NCI-H2029 (cell line): ENCODE data around the gene PHLDA2.
"Not testable (repeated sequence)": the region's sequence is repeated elsewhere in the genome, so short reads cannot be mapped to it uniquely, and the experiment has no call there.

ENCODE experiments used
- DNase-seq: peaks from one replicate; lab custom pipeline; 2025; lab: John Stamatoyannopoulos, UW

PHLDA2 gene

DNA sequence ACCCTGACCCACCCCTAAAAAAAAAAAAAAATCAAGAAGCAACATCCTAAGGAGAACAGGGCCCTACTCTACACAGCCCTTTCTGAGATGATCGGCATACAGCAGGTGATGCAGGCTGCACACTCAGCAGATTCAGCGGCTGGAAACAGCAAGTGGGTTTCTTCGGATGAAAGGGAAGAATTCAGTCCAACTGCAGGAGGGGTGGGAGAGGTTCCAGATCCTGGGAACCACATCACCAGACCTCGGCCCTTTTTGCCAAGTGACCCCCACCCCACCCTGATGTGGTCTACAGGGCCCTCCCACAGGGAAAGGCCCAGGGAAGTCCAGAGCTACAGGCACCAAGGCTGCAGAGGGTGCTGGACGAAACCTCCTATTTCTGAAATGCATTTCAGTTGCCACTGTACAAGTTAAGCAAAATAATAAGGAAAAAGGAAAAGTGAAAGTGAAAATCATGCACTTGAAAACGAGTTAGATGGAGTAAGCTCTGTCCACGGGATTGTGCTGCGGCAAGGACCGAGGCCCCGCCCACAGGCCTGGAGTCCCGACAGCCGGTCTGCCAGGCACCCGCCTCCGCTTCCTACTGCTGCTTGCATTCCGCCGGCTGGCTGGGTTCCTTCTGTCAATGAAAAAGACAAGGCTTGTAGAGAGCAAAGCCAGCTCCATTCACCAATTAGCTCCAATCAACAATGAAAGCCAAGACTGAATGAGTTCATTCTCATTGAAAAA, 16.0 kb upstream of the PHLDA2 start:
- DNase-seq: peak; percentile 18

DNA sequence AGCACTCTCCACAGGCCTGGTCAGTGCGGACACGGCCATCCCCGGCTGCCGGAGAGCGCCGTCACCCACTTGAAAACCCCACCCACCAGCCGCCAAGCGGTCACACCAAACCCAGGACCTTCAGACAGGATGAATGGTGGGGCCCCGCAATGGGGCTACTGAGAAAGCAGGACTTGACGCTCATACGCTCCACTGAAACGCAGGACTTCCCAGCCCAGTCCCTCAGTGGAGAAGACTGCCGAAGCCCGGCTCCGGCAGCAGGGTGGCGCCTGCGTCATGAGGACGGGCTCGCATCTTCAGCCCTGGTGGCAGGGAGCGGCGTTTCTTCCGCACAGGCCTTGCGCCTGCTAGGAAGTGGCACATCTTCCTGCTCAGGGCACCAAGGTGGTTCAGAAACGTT, 15.3 kb upstream of the PHLDA2 start:
- DNase-seq: no peak

DNA sequence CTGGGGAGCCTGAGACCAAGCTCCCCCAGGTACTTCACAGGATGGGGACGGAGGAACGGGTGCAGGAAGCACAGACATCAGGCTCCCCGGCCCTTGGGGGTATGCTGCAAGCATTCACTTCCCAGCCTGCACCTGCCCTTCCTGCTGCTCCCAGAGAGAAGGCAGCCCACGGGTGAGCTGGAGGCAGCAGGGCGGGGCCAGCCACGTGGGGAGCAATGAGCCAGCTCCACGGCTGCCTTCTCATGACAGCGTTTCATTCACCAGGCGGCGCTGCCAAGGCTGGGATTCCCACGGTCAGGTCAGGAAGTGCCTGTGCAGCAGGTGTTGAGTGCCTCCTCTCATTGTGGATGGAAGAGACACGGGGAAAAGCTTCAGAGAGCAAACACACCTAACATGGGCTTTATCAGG, 14.5 kb upstream of the PHLDA2 start:
- peak; percentile 84 for DNase-seq

DNA sequence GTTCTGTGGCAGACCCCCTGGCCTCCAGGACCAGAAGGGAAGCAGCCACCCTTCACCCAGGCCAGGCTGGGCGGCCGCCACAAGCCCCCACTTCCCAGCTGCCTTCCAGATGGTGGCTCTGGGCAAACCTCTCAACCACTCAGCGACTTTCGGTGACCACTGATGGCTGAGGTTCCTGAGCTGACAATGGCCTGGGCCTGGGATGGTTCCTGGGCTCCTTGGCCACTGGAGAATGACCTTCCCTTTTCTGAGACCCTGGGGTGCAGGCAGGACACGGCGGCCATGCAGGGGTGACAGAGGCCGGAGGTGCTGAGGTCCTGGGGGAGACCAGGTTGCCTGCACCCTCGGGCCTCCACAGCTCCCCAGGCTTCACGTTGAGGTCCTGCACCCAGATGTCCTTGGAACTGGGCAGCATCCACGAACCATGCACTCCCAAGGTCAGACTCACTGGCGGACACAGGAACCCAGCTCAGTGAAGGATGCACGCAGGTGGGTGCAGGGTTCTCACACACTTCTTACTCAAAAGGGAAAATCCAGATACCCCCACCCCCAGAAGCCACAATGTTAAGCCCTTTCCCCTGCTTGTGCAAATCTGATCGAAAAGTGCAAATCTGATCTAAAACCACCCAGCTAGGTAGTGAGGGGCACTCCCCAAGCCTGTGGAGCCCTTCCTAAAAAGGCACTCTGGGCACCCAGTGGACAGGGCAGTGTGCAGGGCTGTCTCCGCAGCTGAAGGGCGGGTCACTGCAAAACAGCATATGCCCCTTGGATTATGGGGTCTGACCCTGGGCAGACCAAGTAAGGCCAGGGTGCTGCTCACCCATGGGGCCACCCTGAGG, 13.9 kb upstream of the PHLDA2 start:
- no peak for DNase-seq

DNA sequence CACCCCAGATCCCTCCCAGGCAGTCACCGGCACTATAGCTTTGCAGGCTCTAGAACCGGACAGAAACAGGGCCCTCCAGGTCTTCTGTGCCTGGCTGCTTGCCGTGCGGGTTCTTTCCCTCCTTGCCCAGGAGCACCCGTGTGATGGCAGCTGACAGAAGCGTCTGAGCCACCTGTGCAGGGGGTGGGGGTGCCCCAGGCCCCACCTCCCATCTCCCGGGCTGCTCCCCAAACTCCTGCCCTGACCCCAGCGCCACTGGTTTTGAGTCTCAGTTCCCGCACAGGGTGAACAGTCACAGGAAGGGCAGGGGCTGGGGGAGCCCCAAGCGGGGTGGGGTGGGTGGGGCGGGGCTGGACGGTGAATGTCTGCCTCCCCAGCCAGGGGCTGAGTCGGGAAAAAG, 13.2 kb upstream of the PHLDA2 start:
- no peak for DNase-seq

DNA sequence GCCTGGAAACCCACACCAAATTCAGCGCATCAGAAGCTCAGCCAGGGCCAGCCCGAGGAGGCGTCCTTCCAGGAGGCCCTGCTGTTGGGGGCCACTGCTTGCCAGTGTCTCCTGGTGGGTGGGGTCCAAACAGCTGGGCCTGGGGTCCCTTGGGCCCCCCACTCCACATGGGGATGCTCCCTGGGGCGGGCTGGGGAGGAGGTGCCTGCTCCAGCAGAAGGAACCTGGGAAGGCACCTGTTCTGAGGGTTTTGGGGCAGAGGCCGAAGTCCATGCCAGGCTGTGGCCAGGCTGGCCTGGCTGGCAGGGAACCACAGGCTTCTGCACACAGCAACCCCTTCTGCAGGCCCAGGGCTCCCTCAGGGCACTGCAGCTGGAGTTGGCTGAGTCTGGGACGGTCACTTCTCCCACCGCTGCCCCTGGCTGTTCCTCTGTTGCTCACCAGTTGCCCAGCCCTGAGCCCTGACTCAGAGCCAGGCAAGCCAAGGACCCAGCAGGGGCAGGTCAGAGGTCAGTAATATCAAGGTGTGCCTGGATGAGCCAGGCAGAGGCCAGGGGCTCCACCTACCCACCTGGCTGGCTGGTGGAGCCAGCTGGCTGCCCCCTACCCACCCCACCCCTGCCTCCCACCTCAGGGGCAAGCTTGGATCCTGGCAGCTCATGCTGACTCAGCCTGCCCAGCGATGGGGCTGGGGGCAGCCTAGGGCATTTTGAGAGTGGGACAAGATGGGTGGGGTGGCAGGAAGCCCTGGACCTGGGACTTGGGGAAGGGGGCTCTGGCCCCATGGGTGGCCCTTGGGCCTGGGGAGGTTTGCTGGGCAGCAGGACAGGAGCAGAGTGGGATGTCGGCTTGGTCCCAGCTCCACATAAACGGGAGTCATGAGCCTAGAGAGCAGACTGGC, 12.0 kb upstream of the PHLDA2 start:
- DNase-seq: no peak

DNA sequence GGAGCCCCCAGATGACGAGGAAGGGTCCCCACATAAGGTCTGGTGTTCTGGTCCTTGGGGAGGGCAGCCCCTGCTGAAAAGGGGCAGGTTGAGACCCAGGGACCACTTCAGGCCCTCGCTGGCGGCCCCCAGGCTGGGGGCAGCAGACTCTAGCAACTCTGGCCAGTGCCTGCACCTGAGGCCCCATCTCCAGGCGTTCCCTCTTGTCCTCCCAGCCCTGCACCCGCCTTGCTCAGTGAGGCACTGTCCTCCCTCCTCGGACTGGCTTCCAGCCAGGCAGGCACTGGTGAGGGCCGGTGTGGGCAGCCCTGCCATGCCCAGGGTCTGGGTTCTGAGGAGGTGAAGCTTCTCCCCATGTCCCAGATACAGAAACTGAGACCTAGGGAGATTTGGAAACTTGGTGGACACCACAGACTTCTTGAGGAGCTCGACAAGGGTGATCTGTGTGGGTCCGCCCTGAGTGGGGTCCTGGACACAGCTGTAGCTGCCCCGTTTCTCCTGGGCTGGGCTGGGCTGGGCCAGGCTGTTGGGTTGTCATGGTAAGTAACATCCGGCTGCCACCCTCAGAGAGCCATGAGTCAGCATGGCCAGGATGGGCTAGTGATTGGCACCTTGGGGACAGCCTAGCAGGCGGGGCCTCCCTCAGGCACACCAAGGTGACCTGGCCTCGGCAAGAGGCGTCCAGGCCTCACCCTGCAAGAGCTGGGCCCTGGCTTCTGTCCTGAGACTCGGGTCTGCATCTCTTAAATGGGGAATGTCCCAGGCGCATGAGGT, 11.1 kb upstream of the PHLDA2 start:
- DNase-seq: peak; percentile 78

DNA sequence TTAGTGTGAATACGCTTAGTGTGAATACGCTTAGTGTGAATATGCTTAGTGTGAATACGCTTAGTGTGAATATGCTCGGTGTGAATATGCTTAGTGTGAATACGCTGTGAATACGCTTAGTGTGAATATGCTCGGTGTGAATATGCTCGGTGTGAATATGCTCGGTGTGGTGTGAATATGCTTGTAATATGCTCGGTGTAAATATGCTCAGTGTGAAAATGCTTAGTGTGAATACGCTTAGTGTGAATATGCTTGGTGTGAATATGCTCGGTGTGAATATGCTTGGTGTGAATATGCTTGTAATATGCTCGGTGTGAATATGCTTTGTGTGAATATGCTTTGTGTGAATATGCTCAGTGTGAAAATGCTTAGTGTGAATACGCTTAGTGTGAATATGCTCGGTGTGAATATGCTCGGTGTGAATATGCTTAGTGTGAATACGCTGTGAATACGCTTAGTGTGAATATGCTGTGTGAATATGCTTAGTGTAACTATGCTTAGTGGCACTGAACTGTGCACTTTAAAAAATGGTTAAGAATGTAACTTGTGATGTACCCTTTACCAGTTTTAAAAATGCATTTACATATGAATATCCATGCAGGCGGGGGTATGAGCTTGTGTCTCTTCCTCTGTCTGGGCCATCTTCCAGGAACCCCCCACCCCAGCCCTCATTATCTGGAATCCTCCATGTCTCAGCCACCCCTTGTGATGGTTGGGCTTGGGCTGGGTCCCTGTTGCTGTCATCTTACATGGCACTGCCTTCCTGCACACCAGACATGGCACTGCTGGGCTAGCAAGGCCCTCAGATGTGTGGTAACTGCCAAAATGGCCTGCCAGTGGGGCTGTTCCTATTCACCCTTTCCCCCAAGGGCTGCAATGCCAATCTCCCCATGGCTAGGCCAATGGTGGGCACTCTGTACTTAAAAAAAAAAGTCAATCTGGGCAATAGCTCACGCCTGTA, 9.5 kb upstream of the PHLDA2 start:
- DNase-seq: not testable (repeated sequence)

DNA sequence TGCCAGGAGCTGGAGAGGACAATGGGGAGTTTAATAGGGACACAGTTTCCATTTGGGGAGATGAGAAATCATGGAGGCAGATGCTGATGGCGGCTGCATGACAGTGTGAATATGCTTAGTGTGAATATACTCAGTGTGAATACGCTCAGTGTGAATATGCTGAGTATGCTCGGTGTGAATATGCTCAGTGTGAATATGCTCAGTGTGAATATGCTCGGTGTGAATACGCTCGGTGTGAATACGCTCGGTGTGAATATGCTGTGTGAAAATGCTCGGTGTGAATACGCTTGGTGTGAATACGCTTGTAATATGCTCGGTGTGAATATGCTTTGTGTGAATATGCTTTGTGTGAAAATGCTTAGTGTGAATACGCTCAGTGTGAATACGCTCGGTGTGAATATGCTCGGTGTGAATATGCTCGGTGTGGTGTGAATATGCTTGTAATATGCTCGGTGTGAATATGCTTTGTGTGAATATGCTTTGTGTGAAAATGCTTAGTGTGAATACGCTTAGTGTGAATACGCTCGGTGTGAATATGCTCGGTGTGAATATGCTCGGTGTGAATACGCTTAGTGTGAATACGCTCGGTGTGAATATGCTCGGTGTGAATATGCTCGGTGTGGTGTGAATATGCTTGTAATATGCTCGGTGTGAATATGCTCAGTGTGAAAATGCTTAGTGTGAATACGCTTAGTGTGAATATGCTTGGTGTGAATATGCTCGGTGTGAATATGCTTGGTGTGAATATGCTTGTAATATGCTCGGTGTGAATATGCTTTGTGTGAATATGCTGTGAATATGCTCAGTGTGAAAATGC, 8.6 kb upstream of the PHLDA2 start:
- DNase-seq: not testable (repeated sequence)

DNA sequence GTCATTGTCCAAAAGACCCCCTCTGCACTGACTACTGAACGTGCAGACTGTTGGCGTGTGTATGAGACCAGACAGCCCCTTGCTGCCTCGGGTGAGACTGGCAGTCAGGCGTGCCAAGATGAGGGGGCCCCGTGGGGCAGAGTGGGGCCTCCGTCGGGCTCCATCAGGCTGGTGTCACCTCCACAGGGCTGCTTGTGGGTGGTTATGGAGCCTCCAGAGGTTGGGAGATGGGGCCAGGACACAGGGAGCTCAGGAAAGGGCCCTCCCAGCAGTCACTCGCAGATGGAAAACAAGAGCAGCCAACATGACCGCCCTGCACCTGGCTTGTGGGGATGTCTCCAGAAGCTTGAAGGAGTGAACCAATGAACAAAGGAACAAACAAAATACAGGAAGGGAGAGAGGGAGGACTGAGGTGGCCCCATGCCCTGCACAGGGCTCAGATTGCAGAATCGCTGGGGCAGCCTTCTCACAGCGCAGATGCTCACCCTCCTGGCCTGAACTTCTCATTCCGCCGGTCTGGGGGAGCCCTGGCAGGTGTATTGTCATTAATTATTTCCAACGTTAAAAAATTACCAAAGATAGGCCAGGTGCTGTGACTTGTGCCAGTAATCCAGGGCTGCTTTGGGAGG, 5.5 kb upstream of the PHLDA2 start:
- DNase-seq: peak; percentile 43

DNA sequence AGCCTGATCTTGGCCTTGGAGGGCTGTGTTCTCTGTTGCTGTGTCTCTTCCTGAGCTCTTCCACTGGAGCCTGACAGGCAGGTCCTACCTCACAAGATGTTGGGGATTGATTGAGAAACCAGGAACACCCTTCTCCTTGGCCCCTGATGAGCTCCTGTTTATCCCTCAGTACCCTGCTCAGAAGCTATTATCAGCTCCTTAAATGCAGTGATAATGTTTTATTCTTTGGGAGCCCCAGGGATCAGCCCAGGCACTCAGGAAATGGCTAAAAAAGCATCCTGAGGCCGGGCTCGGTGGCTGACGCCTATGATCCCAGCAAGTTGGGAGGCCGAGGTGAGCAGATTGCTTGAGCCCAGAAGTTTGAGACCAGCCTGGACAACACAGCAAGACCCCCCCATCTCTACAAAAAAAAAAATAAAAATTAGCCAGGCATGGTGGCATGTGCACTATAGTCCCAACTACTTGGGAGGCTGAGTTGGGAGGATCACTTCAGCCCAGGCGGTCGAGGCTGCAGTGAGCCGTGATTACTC, 4.9 kb upstream of the PHLDA2 start:
- DNase-seq: no peak

DNA sequence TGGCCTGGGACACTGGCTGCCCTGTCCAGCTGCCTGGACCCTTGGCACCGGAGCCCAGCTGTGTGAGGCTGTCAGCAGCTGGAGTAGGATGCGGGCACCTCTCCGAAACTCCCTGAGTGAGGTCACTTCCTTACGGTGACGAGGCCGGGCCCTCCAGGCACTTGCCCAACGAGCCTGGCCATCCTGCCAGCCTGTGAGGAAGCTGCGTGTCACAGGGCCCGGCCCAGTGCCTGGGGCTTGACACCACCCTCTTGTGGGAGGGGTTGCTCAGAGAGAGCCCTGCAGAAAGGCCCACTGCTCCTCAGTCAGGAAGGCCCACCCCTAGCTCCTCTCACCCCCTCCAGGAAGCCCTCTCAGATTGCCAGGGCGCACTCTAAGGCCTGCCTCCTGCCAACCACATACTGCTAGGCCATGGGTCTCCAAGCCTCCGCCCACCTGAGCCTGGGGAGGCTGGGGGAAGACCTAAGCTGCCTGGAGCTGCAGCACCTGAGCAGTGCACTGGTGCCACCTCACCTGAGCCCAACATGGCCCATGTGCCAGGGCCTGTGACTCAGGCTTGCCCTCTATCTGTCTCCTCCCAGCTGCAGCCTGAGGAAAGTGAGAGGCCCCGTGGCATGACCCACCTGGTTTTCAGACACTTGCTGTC, 4.3 kb upstream of the PHLDA2 start:
- peak; percentile 92 for DNase-seq

DNA sequence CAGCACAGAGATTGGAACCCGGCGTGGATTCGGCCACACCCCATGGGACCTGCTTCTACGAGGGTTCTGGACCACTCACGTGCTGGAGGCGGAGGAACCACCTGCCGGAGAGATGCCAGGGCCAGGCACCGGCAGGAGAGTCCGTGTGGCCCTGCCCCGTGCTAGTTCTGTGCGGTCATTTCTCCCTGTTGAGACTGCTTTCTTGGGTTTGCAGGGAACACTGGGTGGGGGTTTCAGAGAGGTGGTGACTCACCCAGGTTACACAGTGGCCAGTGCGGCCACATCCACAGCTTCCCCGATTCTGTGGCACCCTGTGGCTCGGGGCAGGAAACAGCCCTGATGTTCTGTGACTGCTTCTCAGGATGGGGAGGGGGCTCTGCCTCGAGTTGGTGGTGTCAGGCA, 3.6 kb upstream of the PHLDA2 start:
- DNase-seq: no peak

DNA sequence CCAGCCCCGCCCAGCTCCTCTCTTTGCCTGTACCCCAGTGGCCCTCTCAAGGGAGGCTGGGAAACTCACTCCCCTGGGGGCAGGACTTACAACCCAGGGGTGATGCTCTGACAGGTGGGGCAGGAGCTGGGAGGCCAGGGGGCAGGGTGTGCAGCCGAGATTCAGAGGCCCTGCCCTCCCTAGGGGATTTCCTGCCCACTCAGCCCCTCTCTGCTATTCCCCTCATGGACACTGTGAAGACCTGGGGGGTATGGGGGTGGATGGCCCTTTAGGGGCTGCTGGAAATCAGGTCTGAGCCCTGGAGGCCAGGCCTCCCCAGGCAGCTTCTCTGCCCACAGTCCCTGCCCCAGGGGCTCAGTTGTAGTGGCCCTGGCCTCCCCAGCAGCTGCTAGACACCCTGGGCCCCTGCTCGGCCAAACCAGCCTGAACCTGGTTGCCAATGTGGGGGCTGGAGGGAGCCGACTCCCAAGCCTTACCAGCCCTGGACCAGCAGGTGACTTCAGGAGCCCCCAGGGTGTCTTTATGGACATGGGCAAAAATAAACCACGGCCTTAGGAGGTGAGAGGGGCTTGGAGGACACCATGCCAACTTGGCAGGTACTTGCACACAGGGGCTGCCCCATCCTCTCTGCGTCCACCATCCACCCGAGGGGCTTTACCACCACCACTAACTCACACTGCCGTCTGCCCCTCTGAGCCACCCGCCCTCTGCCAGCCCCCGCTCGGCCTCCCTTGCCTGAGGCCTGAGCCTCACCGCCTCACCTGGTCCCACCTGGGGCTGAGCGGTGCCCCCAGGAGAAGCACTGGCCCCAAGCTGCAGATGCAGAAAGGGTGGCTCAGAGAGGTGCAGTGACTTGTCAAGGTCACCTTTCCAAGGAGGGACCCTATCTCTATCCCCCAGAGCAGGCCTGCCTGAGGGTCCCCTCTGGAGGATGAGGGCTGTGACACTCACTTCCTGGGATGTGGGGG, 2.8 kb upstream of the PHLDA2 start:
- no peak for DNase-seq

DNA sequence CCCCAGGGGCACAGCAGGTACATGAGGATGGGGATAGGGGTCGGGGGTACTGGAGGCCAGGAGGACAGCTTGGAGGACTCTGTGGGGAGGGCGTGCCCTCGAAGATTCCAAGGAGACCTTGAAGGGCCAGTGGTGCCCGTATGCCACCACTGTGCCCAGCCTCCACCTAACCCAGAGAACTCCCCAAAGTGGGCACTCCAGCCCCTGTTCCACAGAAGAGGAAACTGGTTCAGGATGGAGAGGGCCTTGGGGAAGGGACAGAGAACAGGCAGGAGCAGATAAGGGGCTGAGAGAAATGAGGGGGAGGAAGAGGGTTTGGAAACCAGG, 2.2 kb upstream of the PHLDA2 start:
- no peak for DNase-seq

DNA sequence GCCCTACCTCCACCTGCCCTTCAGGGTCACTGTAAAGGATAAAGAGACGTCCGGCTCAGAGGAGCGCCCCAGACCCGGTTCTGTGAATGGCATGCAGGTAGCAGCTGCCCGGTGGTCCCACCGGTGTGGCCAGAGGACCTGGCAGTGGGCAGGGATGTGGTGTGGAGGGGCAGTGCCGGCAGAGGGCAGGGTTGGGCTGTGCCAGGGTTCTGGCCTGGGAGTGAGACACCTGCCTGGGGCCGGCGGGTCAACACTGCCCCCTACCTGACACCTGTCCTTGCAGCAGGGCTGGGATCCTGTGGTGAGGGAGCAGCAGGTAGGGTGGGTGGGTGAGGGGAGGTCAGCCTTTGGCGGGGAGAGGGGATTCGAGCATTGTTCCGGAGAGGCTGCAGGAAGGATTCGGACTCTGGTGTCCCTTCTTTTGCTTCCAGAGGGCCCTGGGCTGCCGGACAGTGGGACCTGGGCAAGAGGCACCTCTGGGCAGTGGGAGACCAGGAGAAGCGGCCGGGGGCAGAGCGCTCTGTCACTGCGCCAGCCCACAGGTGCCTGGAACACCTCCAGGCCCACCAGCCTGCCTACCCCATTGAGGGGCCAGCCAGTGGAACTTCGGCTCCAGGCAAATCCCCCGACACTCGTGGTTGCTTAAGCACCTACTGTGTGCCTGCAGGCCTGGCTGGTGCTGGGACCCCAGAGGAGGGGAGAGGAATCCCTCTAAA, 1.6 kb upstream of the PHLDA2 start:
- DNase-seq: peak; percentile 87
